Vagina (tissue), 2 donors: Measurements from ENCODE around the gene CD302.

Experiments
- CTCF ChIP-seq, 3 experiments: fragments of 450-650 bp in 2 of 3; fragments of 200-600 bp in 1 of 3; sonication (generic) in 1 of 3; IDR thresholded peaks; one replicate each; pipeline ENCODE4 v1.5.1; 2017 to 2019; ENCODE audit warnings: antibody characterized with exemption in 3 of 3, mild to moderate bottlenecking in 2 of 3, moderate library complexity in 2 of 3
- POLR2A ChIP-seq, 2 donors: fragments of 450-650 bp; IDR thresholded peaks; one replicate each; pipeline ENCODE4 v1.6.1; 2017; ENCODE audit warnings: antibody characterized with exemption in 2 of 2, mild to moderate bottlenecking in 2 of 2, moderate library complexity in 2 of 2

- TF ChIP-seq CTCF (IDR thresholded peaks at IDR 0.05) (no peak), POLR2A (IDR thresholded peaks at IDR 0.05) (no peak)
Observed at GRCh38 chr2:159725713-159726112, 72.3 kb downstream of the CD302 start.
